Astrocyte (in vitro differentiated cells and primary cell): ENCODE measurements around the gene KCNB1. TPM values are rescaled to one million over a fixed set of nuclear protein-coding genes. Genes with fewer than 3 reads are reported as not detected.
"Not testable (repeated sequence)": the region's sequence is repeated elsewhere in the genome, so short reads cannot be mapped to it uniquely, and the experiment has no call there.

ENCODE experiments used
- DNase-seq: peaks from one replicate; pipeline ENCODE4 v3.0.0-alpha.2; 2010; ENCODE audit warnings: low read depth
- FAIRE-seq: peaks from 2 replicates; lab custom pipeline; 2011; peaks lifted over from hg19 to GRCh38; lab: Jason Lieb, UNC
- H2AFZ ChIP-seq: 2 replicates; pipeline ENCODE4 v1.6.0; 2012; ENCODE audit warnings: low read depth, low read length, inconsistent platforms
- H3K27ac ChIP-seq: 2 replicates; pipeline ENCODE4 v1.5.1; 2011; ENCODE audit warnings: low read depth, low read length, inconsistent platforms
- H3K27me3 ChIP-seq: 2 replicates; pipeline ENCODE4 v1.6.0; 2011; ENCODE audit warnings: low read length, inconsistent platforms; ENCODE audit not compliant: insufficient read depth
- H3K36me3 ChIP-seq: 2 replicates; pipeline ENCODE4 v1.5.1; 2011; ENCODE audit warnings: low read length, inconsistent platforms; ENCODE audit not compliant: insufficient read depth
- H3K4me1 ChIP-seq: 2 replicates; pipeline ENCODE4 v1.5.1; 2011; ENCODE audit warnings: low read length, inconsistent platforms; ENCODE audit not compliant: insufficient read depth
- H3K4me2 ChIP-seq: 2 replicates; pipeline ENCODE4 v1.6.0; 2012; ENCODE audit warnings: low read length, inconsistent platforms
- H3K4me3 ChIP-seq: 2 replicates; pipeline ENCODE4 v1.5.1; 2011; ENCODE audit warnings: low read depth, mild to moderate bottlenecking, low read length, inconsistent platforms; ENCODE audit not compliant: insufficient read depth
- H3K79me2 ChIP-seq: 2 replicates; pipeline ENCODE4 v1.6.0; 2012; ENCODE audit warnings: mild to moderate bottlenecking, low read length, inconsistent platforms; ENCODE audit not compliant: insufficient read depth
- H3K9ac ChIP-seq: 2 replicates; pipeline ENCODE4 v1.6.0; 2012; ENCODE audit warnings: mild to moderate bottlenecking, low read length, inconsistent platforms
- H3K9me3 ChIP-seq: 2 replicates; pipeline ENCODE4 v1.5.1; 2012; ENCODE audit warnings: low read depth, mild to moderate bottlenecking, low read length, inconsistent platforms; ENCODE audit not compliant: insufficient read depth
- H4K20me1 ChIP-seq: 2 replicates; pipeline ENCODE4 v1.6.0; 2012; ENCODE audit warnings: low read length, inconsistent platforms; ENCODE audit not compliant: insufficient read depth
- H3K27ac Mint-ChIP-seq: one replicate; pipeline ENCODE4 v1.8.0; 2021; ENCODE audit warnings: mild to moderate bottlenecking, mixed read lengths; ENCODE audit not compliant: unreplicated experiment
- H3K27me3 Mint-ChIP-seq: one replicate; pipeline ENCODE4 v1.8.0; 2021; ENCODE audit warnings: low read depth, mixed read lengths; ENCODE audit not compliant: unreplicated experiment
- H3K36me3 Mint-ChIP-seq: one replicate; pipeline ENCODE4 v1.8.0; 2021; ENCODE audit warnings: low read depth, mixed read lengths; ENCODE audit not compliant: unreplicated experiment
- H3K4me1 Mint-ChIP-seq: one replicate; pipeline ENCODE4 v1.8.0; 2021; ENCODE audit warnings: low read depth, mixed read lengths; ENCODE audit not compliant: unreplicated experiment
- H3K4me3 Mint-ChIP-seq: one replicate; pipeline ENCODE4 v1.8.0; 2021; ENCODE audit warnings: mild to moderate bottlenecking, moderate library complexity, mixed read lengths; ENCODE audit not compliant: unreplicated experiment
- H3K9me3 Mint-ChIP-seq: one replicate; pipeline ENCODE4 v1.8.0; 2021; ENCODE audit warnings: mild to moderate bottlenecking, mixed read lengths; ENCODE audit not compliant: unreplicated experiment
- CTCF ChIP-seq: IDR thresholded peaks from 2 replicates; pipeline ENCODE4 v1.5.1; 2011; ENCODE audit warnings: low read depth, mild to moderate bottlenecking, inconsistent platforms, low read length, moderate library complexity; ENCODE audit not compliant: insufficient read depth
- EZH2 ChIP-seq: IDR thresholded peaks from 2 replicates; pipeline ENCODE4 v1.6.1; 2012; ENCODE audit warnings: mild to moderate bottlenecking, low read length, inconsistent platforms; ENCODE audit not compliant: insufficient read depth
- total RNA-seq: library from RNA; stranded (reverse); gene quantifications from 2 replicates; pipeline ENCODE4 v1.2.1, GENCODE V29; 2021

KCNB1 gene
- total RNA-seq, 1 donor from 2014 or later: 0.48 TPM

DNA sequence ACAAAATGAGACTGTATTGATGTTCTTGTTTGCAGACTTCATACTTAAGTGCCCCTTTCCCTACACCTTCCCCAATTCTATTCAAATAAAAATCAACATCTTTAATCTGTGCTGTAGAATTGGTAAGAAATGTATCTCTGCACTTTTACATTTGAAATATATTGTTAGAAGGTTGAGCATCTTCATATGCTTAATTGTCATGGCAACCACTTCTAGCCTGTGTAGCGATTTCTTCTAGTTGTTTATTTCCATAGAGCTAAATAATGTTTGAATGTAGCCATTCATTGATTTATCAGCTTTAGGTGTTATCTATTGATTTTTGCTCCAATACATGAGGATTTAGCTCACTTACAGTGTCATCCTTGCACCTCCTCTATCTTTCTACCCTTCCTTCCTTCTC is 166.9 kb downstream of the KCNB1 start:
- peaks cover 6% of the 10 kb centered on the region for H3K9me3 Mint-ChIP-seq
- no peaks in the 10 kb centered on the region for H3K9me3 ChIP-seq
- no peak overlapping the region for H3K27ac ChIP-seq
- TF ChIP-seq EZH2 (no peak), CTCF (no peak)
- no peak overlapping the region for H2AFZ ChIP-seq
- no peaks in the 10 kb centered on the region for H4K20me1 ChIP-seq
- peaks cover 75% of the 10 kb centered on the region for H3K27me3 Mint-ChIP-seq
- H3K27ac Mint-ChIP-seq: no peak overlapping the region
- peaks cover 57% of the 10 kb centered on the region for H3K27me3 ChIP-seq
- peaks cover 6% of the 10 kb centered on the region for H3K4me1 ChIP-seq
- no peaks in the 10 kb centered on the region for H3K79me2 ChIP-seq
- no peak overlapping the region for H3K4me3 Mint-ChIP-seq
- no peaks in the 10 kb centered on the region for H3K4me1 Mint-ChIP-seq
- H3K4me3 ChIP-seq: no peak overlapping the region
- H3K9ac ChIP-seq: no peak overlapping the region
- no peak overlapping the region for H3K4me2 ChIP-seq
- no peak for FAIRE-seq
- DNase-seq: no peak
- H3K36me3 Mint-ChIP-seq: peaks cover 3% of the 10 kb centered on the region
- H3K36me3 ChIP-seq: no peaks in the 10 kb centered on the region

- H4K20me1 ChIP-seq, H3K9ac ChIP-seq, H3K4me3 ChIP-seq, H3K79me2 ChIP-seq, H3K4me3 Mint-ChIP-seq, H2AFZ ChIP-seq, H3K27ac ChIP-seq, H3K36me3 Mint-ChIP-seq, DNase-seq, H3K4me2 ChIP-seq, H3K9me3 Mint-ChIP-seq, H3K4me1 Mint-ChIP-seq, H3K9me3 ChIP-seq, H3K4me1 ChIP-seq, H3K27ac Mint-ChIP-seq, H3K36me3 ChIP-seq, FAIRE-seq: not testable (repeated sequence)
- peaks cover 45% of the 10 kb centered on the region for H3K27me3 ChIP-seq
- peaks cover 60% of the 10 kb centered on the region for H3K27me3 Mint-ChIP-seq
Observed at GRCh38 chr20:49314052-49314451, 168.4 kb downstream of the KCNB1 start.

Other genes starting within 250 kb of the KCNB1 start
- 77.0 and 77.4 TPM in 2 replicates for gene ZNFX1, start 204.6 kb downstream of the KCNB1 start, total RNA-seq
- gene PTGIS, start 85.5 kb upstream of the KCNB1 start, total RNA-seq: 1.9 and 3.1 TPM in 2 replicates
- 39.1 and 41.9 TPM in 2 replicates for gene B4GALT5, start 231.2 kb upstream of the KCNB1 start, total RNA-seq